Putamen (tissue), 1 donor: Measurements from ENCODE around the gene HDDC2.

Experiments
- DNase-seq: peaks from one replicate; pipeline ENCODE4 v3.0.0-alpha.2; 2016; ENCODE audit warnings: low spot score

Gene HDDC2, protein sequence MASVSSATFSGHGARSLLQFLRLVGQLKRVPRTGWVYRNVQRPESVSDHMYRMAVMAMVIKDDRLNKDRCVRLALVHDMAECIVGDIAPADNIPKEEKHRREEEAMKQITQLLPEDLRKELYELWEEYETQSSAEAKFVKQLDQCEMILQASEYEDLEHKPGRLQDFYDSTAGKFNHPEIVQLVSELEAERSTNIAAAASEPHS

DNA sequence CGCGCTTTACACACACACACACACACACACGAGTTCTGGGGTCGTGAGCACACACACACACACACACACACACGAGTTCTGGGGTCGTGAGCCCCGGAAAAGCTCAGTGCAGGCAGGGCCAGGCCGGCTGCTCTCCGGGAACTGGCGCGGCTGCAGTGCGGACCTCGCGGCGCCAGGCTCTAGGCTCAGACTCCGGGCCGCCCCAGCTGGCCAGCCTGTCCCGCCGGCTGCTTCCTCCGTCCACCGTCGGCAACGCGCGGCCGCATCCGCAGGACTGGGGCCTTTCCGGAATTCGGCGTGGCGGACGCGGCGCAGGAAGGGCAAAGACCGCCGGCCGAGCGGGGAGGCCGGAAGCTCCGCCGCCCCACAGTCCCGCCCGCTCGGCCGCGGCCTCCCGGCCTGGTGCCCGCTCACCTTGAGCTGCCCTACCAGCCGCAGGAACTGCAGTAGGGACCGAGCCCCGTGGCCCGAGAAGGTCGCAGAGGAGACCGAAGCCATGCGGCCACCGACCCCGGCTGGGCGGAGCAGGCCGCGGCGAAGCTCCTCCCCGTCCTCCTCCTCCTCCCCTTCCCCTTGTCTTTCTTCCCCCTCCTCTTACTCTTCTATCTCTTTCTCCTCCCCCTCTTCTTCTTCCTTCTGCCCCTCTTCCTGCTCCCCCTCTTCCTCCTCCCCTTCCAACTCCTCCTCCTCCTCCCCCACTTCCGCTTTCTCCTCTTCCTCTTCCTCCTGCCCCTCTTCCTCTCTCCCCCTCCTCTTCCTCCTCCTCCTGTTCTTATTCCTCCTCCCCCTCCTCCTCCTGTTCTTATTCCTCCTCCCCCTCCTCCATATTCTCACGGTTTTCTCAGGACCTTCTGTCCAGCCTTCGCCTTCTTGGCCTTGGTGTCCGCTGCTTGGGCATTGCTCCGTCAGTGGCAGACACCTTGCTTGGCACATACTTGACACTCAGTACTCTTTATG is at the start of gene HDDC2:
Gene HDDC2, minus strand, starts transcription at position 533 of the 957 bp plus-strand sequence. Its CDS starts 35 bp downstream, at position 498.
- peak; percentile 61 for DNase-seq

DNA sequence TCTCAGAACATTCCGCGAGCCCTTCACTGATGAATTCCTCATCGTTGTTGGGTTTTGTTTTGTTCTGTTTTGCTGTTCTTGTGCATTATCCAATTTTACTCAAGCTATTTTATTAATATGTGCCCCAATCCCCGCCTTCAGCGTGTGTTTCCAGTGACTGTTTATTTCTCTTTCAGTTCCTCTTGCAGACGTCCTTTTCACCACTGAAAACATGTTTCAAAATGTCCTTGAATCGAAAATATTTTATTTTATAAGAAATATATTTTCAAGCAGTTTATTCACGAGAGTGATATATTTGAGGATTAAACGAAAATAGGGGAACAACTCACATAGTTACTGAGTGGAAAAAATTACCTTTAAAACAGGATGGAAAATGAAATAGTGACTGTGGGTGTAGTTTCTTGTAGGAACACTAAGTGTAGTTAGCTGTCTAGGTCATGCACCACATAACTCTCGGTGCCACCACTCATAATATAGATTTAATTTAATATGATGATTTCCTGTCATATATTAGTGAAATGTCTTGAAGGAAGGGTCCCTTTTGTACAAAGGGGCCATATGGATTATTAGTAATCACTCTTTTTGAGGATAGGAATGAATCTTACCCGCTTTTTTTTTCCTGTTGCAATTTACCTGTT is 45.3 kb upstream of the HDDC2 start:
- DNase-seq: no peak

DNA sequence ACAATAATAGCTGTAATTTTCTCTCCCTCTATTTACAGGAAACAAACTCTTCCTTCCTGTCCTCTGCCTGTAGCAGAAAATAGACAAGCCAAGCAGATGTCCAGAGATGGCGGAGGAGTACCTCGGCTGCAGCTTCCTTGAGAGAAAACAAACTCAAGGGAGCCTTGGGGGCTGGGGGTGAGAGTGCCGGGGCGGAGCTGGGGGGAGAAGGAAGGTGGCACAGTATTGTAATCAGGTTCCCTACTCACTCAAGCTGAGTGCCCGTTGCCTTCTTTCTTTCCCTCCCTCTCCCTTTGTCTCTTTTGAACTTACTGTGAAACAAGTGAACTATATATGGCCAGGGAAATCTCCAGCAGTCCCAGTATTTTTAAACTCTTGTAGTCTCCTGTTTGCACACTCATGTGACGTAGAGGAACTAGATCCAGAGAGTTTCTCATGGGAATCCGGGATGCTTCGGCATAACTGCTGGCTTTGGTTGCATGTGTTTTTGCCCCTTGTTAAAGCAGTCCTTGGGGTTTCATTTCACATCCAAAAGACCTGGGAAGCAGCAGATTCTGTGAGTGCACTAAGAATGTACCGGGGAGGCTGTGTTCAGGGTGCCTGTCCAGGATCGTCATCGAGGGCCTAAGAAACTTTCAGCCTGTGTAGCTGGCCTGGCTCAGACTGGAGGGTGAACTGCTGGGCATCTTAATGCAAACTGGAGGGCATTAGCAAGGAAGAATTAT is 44.6 kb upstream of the HDDC2 start:
- no peak for DNase-seq

DNA sequence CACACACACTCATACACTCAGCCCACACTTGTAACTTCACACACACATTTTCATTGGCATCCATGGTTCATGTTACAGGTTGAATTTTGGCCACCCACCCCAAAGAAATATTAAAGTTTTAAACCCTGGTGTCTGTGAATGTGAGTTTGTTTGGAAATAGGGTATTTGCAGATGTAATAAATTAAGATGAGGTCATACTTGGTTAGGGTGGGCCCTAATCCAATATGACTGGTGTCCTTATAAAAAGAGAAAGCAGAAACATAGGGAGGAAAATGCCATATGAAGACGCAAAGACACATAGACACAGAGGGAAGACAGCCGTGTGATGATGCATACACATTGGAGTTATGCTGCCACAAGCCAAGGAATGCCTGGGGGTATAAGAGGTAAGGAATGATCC is 39.7 kb upstream of the HDDC2 start:
- no peak for DNase-seq

DNA sequence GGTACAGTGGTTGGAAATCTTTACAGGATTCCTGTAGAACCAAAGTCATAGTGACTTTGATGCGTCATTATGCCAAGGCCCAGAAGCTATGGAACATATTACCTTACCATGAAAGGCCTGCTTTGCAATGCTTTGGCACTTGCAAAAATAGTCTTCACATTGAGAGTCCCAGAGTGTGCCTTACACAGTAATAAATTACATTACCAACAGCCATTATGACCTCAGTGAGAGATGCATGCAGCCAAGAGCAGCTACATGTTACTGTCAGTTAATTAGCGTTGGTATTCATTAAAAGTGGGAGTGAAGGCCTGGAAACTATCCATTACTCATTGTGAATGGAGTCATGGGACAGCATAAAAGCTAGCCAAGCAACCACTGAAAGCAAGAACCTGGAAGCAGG is 39.2 kb upstream of the HDDC2 start:
- no peak for DNase-seq

DNA sequence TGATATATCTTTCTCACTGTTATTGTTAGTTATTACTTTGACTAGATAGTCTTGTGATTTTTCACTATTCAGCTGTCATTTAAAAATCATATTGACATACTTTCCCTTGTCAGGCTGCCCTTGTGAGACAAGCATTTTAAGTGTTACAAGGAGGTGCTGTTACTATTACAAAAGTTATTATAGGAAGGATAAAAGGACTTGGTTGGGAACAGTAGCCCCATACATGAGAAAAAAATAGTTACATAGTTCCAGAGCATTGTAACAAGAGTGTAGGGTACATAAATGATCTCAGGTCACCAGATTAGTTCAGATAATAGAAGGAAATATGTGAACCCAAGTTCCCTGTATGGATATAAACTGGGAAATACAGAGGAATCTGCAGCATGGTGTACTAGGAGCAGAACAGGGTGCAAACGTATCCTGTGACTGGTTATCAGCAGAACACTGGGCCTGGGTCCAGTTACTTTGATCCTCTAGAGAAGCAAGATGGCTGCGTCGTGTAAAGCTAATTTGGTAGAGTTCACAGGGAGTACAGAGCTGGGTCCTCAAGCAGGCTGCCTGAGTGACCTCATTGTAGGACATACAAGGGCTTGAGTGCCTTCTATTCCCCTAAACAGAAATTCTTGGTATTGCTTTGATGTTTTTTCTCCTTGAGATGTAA is 38.5 kb upstream of the HDDC2 start:
- no peak for DNase-seq

DNA sequence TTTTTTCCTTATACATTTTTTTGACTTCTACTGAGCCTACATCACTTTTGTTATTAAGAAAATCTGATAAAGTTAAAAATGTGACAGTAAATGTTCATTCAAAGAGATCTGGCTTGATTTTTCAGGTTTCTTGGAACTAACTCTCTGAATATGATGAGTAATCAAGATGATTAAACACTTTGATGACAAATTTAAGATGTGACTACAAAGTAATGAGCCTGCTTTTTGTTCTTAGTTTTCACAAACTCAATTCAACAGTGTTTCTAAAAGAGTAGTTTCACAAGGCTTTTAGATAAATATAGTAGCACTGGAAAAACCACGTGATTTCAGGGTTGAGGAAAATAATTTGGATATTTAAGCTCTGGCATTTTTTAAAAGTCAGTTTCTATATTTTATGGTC is 37.9 kb upstream of the HDDC2 start:
- DNase-seq: no peak

DNA sequence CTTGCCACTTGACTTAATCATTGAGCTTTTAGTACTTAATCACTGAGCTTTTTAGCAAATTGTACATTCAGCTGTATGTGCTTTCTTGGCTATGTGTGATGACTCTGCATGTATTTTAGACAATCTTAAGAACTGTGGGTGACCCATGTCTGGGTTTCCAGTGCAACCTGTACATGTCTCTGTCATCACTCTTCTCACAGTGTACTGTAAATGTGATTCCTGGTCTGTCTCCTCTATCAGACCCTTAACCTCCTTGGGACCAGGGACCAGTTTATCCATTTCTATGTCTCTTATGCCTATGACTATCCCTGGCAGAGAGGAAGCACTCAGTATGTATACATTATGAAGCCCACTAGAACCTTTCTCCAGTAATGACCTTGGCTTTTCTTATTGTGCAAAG is 36.6 kb upstream of the HDDC2 start:
- no peak for DNase-seq

DNA sequence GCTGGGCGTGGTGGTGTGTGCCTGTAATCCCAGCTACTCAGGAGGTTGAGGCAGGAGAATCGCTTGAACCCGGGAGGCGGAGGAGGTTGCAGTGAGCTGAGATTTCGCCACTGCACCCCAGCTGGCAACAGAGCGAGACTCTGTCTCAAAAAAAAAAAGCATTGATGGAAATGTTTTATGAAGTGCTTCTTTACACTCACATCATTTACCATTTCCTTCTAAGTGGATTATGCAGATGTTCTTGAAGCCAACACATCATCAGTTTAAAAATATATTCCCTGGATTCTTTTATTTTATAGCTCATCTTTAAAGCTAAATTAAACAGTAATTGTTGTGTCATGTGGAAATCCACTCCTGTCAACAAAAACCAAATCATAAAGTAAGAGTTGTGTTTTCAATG is 35.9 kb upstream of the HDDC2 start:
- no peak for DNase-seq

DNA sequence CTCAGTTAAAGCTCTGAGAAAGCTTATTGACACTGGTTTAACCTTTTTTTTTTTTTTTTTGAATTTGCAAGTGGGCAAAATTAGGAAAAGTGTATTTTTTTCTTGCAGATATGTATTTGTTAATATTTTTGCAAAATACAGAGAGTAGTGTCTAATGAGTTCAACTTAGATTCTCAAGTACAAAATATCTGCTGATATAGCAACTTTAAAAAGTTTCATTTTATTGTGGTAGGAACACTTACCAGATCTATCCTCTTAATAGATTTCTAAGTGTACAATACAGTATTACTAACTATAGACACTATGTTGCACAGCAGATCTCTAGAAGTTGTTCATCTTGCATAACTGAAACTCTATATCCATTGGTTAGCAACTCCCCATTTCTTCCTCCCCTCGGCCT is 30.9 kb upstream of the HDDC2 start:
- no peak for DNase-seq

DNA sequence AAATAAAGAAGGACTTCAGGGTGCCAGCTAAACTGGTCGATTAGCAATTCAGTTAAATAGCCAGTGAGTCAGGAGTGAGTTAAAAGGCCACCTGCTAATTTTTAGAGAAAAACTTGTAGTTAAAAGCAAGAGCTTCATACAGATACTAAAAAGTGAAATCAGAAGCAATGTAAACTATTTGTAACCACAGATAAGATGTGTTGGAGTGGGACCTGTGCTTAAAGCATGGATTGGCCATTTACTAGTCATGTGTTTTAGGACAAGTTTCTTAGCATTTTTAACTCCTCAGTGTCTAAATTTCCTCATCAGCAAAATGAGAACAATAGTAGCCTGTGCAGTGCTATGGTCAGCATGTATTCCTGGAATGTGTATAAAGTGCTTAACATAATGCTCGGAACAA is 23.8 kb upstream of the HDDC2 start:
- no peak for DNase-seq

DNA sequence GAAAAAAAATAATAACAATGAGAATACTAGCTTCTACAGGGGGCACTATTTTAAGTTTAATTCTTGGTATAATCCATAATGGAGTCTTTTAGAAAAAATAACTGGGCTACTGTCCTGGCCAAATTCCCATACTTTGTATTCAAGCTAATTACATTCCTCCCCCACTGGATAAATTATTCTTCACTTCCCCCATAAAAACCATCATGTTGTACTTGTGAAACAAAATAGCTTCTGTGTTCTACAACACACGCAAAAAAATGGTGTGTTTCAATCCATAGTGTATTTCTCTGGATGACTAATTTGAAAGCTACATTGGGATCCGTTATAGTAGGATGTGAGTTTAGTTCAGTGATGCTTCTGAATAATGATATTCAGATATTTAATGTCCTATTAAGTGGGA is 21.6 kb upstream of the HDDC2 start:
- DNase-seq: no peak

DNA sequence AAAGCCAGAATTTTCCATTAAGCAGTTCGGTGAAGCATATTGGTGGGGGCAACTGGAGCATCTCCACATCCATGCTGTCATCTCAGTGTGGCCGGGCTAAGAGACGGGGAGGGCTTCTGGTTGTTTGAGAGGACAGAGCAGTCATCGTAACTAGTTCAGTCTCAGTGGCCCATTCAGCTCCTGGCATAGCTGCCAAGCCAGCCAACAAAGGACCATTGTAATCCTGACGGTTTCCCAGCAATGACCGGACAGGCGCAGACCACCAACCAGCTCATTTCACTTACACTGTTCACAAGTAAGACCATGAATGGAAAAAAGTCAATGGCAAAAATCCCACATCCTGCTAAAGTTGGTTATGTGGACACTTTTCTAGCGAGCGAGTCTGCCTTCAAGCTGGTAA is 14.9 kb upstream of the HDDC2 start:
- DNase-seq: peak; percentile 91

DNA sequence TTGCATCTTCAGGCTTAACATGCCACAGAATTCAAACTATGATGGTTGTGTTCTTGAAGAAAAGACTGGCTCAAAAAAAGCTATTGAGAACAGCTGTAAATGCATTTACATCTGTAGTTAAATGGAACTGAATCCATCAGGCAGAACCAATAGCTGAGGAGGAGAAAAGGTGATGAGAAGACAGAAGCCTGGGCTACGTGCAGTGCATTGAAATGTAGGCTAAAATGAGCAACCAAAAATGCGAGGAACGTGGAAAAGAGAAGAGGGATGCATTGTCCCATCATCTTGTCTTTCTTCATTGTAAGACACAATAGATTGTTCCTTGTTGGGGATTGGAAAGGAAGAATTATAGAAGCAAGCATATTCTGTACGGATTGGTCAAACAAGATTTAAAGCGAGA is 13.8 kb upstream of the HDDC2 start:
- no peak for DNase-seq

DNA sequence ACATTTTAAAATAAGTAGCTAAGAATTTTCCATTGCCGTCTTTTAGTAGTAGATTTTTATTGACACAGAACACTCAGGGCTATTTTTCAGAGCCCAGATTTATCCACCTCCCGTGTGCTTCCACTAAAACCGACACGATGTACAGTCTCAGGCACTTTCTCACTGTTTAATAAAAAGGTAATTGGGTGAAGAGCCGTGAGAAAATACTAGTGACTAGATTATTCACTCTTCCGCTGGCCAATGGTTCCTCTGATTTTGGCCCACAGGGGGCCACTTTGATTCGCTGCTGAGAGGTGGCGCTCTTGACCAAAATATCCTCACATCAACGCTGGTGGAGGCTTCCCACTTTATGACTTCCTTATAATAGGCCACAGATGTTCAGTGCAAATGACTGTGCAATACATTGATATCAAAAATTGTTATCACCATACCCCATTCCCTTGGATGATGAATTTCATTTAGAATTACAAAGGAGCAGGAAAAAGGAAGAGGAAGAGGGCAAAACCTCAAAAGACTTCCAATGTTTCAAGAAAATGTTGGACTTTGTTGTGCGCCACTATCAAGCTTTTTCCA is 12.3 kb upstream of the HDDC2 start:
- peak; percentile 67 for DNase-seq

DNA sequence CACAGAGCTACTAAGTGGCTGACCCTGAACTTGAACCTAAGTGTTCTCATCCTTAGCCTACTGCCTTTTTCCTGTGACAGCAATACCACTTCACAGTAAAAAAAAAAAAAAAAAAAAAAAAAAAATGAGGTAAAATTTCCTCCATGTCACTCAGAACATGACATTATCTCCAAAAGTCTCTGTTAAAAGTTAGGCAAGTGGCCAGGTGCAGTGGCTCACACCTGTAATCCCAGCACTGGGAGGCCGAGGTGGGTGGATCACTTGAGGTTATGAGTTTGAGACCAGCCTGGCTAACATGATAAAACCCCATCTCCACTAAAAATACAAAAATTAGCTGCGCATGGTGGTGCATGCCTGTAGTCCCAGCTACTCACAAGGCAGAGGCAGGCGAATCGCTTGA is 11.2 kb upstream of the HDDC2 start:
- DNase-seq: no peak

DNA sequence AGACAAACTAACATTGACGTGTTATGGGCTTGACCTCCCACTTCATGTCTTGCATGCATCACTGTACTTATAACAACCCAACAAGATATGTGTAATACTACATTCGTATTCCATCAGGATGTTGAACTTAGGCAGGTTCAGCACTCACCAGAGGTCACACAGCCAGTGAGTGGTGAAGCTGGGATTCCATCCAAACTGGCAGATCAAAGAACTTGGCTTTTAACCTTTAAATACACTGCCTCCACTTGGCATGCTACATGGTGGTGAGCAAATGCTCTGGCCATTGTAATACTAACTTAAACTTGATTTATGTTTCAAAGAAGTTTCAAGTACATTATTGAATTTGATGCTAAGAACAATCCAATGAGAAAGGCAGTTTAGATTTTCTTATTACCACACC is 10.7 kb upstream of the HDDC2 start:
- DNase-seq: no peak

DNA sequence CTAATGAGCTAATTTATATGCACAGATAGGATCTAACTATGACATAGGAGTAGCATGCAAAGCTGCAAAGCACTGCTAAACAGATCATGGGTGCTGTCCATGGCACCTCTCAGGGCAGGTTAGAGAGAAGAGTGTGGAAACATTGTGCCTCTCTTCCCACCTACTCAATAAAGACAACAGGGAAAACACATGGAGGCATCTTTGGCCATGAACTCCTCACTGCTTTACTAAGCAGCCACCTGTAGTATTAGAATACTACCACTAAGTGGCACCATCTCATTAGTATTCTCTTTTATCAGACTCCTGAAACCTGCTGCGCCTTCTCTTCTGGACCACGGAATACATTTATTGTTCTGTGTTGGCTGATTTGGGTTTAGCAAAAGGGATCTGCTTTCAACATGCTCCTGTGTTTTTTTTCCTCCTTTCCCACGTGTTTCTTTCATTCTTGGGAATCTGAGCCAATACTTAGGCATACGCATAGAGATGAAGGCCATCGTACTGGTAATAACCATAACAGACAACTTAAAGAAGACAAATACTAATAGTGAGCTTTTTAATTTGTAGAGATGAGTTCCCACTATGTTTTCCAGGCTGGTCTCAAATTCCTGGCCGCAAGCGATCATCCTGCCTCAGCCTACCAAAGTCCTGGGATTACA is 9.4 kb upstream of the HDDC2 start:
- peak; percentile 54 for DNase-seq

DNA sequence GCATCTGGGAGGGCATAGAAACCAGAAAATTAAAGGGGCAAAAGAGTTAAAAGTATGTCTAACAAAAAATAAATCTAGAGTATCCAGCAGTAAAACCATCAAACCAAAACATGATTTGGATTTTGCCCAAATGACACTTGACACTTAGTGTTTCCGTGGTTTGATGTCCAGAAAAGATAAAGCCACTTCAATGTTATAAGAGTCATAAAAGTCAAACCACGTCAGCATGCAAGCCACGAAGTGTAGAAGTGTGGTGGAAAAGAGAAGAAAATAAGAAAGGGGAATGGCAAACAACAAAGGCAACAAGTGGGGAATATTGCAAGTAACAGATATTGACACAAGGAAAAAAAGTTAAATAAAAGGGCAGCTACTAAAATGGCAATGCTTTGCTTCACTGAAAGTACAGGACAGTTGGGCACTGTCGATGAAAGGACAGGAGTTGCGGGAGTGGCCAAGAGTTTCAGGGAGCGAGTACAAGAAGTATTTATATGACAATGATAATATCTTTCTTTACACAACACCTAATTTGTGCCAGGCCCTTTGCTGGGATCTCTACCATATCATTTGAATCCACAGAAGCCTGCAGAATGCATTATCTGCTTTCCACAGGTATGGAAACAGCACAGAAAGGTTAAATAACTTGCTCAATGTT is 6.3 kb upstream of the HDDC2 start:
- no peak for DNase-seq

DNA sequence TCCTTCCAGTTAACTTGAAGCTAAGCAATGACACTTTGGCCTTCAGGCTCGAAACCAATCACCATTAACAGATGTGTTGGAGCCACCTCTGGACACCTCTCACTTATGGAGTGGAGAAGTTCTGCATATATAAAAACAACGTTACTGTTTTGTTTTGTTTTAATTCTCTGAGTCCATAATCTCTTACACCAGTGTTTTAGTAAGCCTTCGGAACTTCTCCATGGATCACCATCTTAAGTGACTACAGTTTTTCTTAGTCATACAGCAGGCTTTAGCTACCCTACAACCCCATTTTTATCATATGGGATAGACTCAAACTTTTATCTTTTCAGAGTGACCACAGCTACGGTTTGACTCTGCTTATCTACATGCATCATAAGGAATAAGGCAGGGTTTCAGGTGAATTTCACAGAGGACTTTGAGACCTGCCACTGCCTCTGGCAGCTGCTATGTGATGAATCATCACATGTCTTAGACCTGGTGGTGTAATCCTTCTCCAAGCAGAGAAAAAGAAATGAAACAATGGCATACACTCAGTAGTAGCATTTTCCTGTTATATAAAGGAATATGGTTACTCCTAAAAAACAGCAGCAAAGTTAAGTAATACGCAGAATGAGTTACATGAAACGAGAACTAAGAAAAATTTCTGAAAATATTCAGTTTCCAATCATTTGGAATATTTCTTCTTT is 5.5 kb upstream of the HDDC2 start:
- no peak for DNase-seq
